Mesothelial cell of epicardium (in vitro differentiated cells): Measurements from ENCODE around the gene COL16A1. TPM values are rescaled to one million over a fixed set of nuclear protein-coding genes. Genes with fewer than 3 reads are reported as not detected.

Experiments used
- DNase-seq, 2 experiments: peaks; one replicate each; pipeline ENCODE4 v3.0.0; 2021; ENCODE audit warnings: low spot score in 2 of 2; ENCODE audit not compliant: unreplicated experiment in 2 of 2
- H3K27ac Mint-ChIP-seq: 2 replicates; pipeline ENCODE4 v1.8.0; 2021; ENCODE audit warnings: mixed read lengths
- H3K27me3 Mint-ChIP-seq: 2 replicates; pipeline ENCODE4 v1.8.0; 2021; ENCODE audit warnings: low read depth, mixed read lengths
- H3K36me3 Mint-ChIP-seq: 2 replicates; pipeline ENCODE4 v1.8.0; 2021; ENCODE audit warnings: mixed read lengths
- H3K4me1 Mint-ChIP-seq: 2 replicates; pipeline ENCODE4 v1.8.0; 2021; ENCODE audit warnings: mixed read lengths
- H3K4me3 Mint-ChIP-seq: 2 replicates; pipeline ENCODE4 v1.8.0; 2021; ENCODE audit warnings: mild to moderate bottlenecking, moderate library complexity, mixed read lengths
- H3K9me3 Mint-ChIP-seq: 2 replicates; pipeline ENCODE4 v1.8.0; 2021; ENCODE audit warnings: mixed read lengths
- CTCF ChIP-seq: fragments of 200-600 bp; sonication (generic); IDR thresholded peaks from one replicate; pipeline ENCODE4 v1.5.0; 2021; ENCODE audit warnings: antibody characterized with exemption; ENCODE audit not compliant: unreplicated experiment
- total RNA-seq: library from RNA; stranded (reverse); gene quantifications from 3 replicates; pipeline ENCODE4 v1.2.1, GENCODE V29; 2021

The COL16A1 gene
- total RNA-seq, 1 donor from 2014 or later: 389 TPM

GRCh38 chr1:31640179-31640578 lies 63.6 kb downstream of the COL16A1 start:
- H3K4me3 Mint-ChIP-seq: no peak overlapping the region

GRCh38 chr1:31639543-31639942 lies 64.3 kb downstream of the COL16A1 start:
- no peak overlapping the region for H3K4me3 Mint-ChIP-seq
- H3K27me3 Mint-ChIP-seq: no peaks in the 10 kb centered on the region
- H3K36me3 Mint-ChIP-seq: no peaks in the 10 kb centered on the region
- DNase-seq: no peak
- no peak overlapping the region for H3K27ac Mint-ChIP-seq
- peaks cover 21% of the 10 kb centered on the region for H3K4me1 Mint-ChIP-seq
- H3K9me3 Mint-ChIP-seq: no peaks in the 10 kb centered on the region
- TF ChIP-seq CTCF: no peak

More at GRCh38 chr1:31640179-31640578, 63.6 kb downstream of the COL16A1 start:
- no peak for DNase-seq
- Mint-ChIP-seq H3K4me1 (peaks cover 24% of the 10 kb centered on the region), H3K27me3 (no peaks in the 10 kb centered on the region), H3K9me3 (no peaks in the 10 kb centered on the region), H3K27ac (no peak overlapping the region), H3K36me3 (no peaks in the 10 kb centered on the region)
- no peak for TF ChIP-seq CTCF

- no peak for TF ChIP-seq CTCF
- Mint-ChIP-seq H3K36me3 (no peaks in the 10 kb centered on the region), H3K9me3 (no peaks in the 10 kb centered on the region), H3K27ac (peak overlapping the region; percentile 52), H3K27me3 (no peaks in the 10 kb centered on the region), H3K4me1 (peaks cover 11% of the 10 kb centered on the region), H3K4me3 (no peak overlapping the region)
- DNase-seq: no peak
These were observed 65.7 kb downstream of the COL16A1 start for GRCh38 chr1:31637915-31638673.

GRCh38 chr1:31633117-31633516 lies 70.7 kb downstream of the COL16A1 start:
- DNase-seq: no peak
- Mint-ChIP-seq H3K4me3 (no peak overlapping the region), H3K27me3 (no peaks in the 10 kb centered on the region), H3K27ac (no peak overlapping the region), H3K36me3 (peaks cover 6% of the 10 kb centered on the region), H3K4me1 (peaks cover 21% of the 10 kb centered on the region), H3K9me3 (no peaks in the 10 kb centered on the region)
- TF ChIP-seq CTCF: peak; percentile 17

- Mint-ChIP-seq H3K27ac (no peak overlapping the region), H3K4me3 (no peak overlapping the region), H3K4me1 (peaks cover 22% of the 10 kb centered on the region), H3K9me3 (no peaks in the 10 kb centered on the region), H3K36me3 (peaks cover 9% of the 10 kb centered on the region), H3K27me3 (no peaks in the 10 kb centered on the region)
- no peak for DNase-seq
- no peak for TF ChIP-seq CTCF
These were observed 71.2 kb downstream of the COL16A1 start for GRCh38 chr1:31632649-31633048.
